LNCaP clone FGC (cell line): ENCODE measurements around the gene UNC93B1.

Source experiments
- DNase-seq: peaks from one replicate; pipeline ENCODE4 v3.0.0-alpha.2; 2011; ENCODE audit warnings: low read depth
- H3K4me3 ChIP-seq: 2 replicates; pipeline ENCODE4 v1.5.1; 2011; ENCODE audit warnings: mild to moderate bottlenecking, low read depth, low read length, control low read depth
- TF ChIP-seq, protein P1 (sequence below): IDR thresholded peaks from 2 replicates; pipeline ENCODE4 v1.5.1; 2012; ENCODE audit warnings: mild to moderate bottlenecking; ENCODE audit not compliant: control insufficient read depth, insufficient read depth; ENCODE audit errors: extremely low read depth

UNC93B1 gene

DNA sequence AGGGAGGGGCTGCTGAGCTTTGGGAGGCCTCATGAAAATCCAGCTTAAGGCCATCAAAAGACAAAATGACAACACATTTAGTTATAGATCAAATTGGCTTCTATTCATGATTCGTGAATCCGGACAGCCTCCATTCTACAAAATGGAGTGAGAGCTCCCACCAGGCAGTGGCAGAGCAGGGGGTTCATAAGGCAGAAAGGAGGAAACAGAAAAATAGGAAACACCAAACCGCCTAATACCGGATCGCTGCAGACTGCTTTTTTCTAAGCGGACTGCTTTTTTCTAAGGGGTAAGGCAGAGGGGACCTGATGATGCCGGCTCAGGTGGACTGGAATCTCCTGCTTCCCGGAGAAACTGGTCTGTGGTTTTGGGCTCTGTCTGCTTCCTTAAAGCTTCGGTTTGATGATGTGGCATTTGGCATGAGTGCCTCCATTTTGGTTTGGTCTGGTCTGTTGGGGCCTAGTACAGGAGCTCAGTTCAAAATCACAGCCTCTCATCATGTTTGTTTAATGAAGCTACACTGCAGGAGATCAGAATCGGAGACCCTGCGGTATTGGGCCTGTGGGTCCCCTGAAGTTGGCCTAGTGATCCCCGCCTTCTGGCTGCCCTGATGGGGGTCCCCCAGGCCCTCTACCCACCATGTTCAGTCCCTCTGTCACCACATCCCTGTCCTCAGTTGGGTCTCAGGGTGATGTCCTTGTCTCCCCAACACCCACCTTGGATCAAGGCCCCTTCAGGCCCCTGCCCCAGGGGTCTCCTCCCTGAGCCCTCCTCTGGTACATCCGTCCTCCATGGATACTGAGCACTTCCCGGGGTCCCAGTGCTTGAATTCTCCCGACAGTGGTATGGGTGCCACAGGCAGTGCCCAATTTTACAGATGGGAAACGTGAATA lies 7.4 kb upstream of the UNC93B1 start:
- H3K4me3 ChIP-seq: no peak overlapping the region
- DNase-seq: no peak
- TF ChIP-seq, protein P1, sequence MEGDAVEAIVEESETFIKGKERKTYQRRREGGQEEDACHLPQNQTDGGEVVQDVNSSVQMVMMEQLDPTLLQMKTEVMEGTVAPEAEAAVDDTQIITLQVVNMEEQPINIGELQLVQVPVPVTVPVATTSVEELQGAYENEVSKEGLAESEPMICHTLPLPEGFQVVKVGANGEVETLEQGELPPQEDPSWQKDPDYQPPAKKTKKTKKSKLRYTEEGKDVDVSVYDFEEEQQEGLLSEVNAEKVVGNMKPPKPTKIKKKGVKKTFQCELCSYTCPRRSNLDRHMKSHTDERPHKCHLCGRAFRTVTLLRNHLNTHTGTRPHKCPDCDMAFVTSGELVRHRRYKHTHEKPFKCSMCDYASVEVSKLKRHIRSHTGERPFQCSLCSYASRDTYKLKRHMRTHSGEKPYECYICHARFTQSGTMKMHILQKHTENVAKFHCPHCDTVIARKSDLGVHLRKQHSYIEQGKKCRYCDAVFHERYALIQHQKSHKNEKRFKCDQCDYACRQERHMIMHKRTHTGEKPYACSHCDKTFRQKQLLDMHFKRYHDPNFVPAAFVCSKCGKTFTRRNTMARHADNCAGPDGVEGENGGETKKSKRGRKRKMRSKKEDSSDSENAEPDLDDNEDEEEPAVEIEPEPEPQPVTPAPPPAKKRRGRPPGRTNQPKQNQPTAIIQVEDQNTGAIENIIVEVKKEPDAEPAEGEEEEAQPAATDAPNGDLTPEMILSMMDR: no peak

DNA sequence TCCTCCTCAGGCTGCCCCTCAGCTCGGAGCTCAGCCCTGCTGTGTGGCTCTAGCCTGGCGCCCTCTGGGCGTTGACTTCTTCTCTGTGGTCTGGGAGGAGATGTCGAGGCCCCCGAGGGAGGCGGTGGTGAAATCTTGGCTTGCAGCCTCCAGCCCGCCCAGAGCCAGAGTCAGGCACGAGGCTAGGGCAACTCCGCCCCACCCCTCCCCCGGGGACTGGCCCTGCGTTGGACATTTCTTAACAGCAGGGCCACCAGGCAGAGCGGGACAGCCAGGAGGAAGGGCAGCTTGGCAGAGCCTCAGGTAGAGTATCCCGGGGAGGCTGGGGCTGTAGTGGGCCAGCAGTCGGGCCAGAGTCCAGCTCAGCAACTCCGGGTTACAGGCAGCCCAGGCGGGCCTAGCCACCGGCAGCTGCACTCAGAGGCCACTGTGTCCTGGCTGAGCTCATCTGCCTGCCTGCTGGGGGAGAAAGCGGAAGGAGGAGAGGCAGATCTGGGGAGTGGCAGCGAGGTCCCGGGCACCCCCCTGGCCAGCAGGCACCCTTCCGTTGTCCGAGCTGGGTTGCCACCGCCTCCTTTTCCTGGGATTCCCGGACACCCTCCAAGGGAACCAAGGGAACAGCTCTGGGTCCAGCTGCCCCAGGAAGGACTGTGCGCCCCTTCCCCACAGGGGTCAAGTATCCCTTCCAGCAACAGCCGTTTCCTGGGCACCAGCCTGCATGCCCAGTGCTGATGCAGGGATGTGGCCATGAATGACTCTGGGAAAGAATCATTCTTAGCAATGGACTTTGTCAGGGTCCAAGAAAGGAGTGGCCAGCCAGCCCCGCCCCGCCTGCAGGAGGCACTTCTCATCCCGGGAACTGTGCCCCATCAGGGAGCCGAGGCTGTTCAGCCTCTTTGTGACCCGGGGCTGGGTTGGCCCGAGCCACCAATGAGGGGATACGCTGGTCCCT lies 6.5 kb upstream of the UNC93B1 start, which contains the start of gene ALDH3B1:
Gene ALDH3B1 (plus strand): TSS at position 238 of the 952 bp plus-strand sequence. CDS start 4,971 bp downstream, outside the sequence.
- TF ChIP-seq, protein P1: no peak
- H3K4me3 ChIP-seq: no peak within 1 kb of the TSS
- no peak for DNase-seq

DNA sequence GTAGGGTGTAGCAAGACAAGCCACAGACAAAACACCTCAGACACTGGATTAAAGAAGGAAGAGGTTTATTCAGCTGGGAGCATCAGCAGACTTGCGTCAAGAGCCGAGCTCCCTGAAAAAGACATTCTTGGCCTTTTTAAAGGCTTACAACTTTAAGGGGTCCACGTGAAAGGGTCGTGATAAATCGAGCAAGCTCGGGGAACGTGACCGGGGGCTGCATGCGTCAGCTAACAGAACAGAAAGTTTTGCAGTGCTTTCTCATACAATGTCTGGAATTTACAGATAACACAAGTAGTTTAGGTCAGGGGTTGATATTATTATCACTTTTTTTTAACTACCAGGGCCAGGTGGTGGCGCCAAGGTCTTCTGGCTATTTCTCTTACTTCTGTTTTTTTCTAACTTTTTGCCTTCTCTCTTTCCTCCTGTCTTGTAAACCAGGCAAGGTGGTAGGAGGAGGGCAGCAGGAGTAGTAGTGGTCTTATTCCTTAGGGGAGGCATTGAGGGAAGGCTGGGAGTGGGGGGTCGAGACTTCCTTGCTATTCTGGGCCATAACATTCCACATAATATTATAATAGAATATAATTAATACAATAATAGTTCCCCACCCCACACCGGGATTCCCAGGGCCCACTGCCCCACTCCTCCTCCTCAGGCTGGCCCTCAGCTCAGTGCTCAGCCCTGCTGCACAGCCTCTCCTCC lies 5.6 kb upstream of the UNC93B1 start:
- no peak for DNase-seq
- no peak overlapping the region for H3K4me3 ChIP-seq
- TF ChIP-seq, protein P1: peak; percentile 34; the same call in 1 of the 2 replicates

DNA sequence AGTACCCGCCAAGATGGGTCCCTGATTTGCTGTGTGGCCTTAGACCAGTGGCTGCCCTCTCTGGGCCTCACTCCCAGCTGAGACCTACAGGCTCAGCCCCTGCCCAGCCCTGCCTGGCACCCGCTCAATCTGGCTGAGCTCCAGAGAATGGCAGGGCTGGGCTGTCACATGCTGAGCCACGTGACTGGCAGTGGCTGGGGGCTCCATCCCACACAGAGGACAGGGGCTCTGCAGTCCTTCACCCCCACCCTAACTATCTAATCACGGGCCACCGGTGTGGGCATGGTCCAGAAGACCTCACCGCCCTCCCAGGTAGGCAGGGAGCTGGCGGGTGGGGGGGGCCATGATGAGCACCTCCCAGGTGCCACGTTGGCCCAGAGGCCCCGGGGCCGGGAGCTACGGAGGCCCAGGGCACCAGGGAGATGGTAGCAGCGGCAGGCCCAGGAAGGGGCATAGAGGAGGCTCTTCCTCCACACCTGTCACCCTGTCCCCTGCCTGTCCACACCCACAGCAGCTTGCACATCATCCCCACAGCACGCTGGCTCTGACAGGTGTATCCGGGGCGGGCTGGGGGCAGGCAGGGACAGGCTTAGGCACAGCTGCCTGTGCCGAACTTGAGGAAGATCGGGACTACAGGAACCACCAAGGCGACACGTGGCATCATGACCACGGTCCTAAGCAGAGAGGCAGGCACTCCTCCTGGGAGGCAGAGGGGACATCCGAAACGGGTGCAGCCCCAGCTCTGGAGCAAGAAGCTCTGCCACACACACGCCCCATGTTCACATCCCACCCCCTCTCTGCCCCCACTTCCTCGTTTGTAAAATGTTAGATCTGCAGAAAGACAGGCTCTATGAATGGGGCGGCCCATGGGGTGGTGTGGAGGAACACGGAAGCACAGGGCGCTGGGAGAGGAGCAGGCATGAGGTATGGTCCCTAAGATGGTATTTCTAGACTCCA lies 4.8 kb upstream of the UNC93B1 start:
- DNase-seq: no peak
- no peak overlapping the region for H3K4me3 ChIP-seq

DNA sequence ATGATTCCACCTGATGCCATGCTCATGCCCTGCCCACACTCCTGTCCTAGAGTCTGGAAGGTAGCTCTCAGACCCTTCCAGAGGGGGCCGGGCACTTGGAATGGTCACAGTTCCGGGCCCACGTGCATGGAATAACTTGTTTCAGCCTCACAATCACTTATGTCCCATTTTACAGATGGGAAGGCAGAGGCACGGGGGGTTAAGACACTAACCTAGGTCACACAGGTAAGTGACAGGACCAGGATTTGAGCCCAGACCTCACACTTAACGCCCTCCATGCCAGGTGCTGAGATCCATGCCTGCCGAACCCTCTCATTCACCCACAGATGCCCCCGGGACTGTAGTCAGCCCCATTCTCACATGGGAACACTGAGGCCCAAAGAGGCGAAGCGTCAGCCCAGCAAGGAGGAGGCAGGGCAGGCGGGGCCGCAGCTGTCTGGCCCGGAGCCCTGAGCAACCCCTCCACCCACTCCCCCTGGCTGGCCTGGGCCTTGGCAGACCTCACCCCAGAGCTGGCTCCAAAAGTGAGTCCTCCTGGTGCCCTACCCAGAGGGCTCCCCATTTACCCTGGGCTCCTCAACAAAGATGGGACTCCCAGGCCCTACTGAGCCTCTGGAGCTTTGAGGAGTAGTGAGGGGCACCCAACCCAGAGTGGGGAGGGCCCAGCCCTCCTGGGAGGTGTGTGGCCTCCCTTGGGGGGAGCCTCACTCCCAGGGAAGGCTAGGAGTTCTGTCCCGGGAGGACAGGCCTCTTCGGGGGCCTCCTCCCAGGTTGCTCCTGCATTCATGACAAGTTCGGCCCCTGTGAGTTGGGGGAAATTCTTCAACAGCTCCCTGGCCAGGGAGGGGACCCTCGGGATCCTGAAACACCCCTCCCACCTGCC lies 3.8 kb upstream of the UNC93B1 start:
- H3K4me3 ChIP-seq: no peak overlapping the region
- DNase-seq: no peak
- TF ChIP-seq, protein P1: no peak

More for the DNA sequence above, 4.8 kb upstream of the UNC93B1 start:
- TF ChIP-seq, protein P1: no peak
